Thoracic aorta (tissue), 2 donors: ENCODE measurements around the gene PIP5K1C. TPM values are rescaled to one million over a fixed set of nuclear protein-coding genes. Genes with fewer than 3 reads are reported as not detected.

Experiments
- ATAC-seq: fragments of 150-250 bp; one replicate; pipeline ENCODE4 v1.8.0; 2017; ENCODE audit warnings: low read depth; ENCODE audit not compliant: insufficient number of reproducible peaks, low FRiP score
- DNase-seq: peaks from one replicate; pipeline ENCODE4 v3.0.0-alpha.2; 2020; ENCODE audit warnings: low spot score
- H3K27ac ChIP-seq, 2 donors: fragments of 200-600 bp; sonication (generic); 1 replicate in 1 of 2; 2 replicates in 1 of 2; pipeline ENCODE4 v1.5.1; 2016; ENCODE audit warnings: mild to moderate bottlenecking in 2 of 2, moderate library complexity in 2 of 2
- H3K27me3 ChIP-seq: fragments of 200-600 bp; sonication (generic); replicated peaks from 2 replicates; pipeline ENCODE4 v1.6.0; 2016; ENCODE audit warnings: mild to moderate bottlenecking; ENCODE audit not compliant: insufficient read depth
- H3K36me3 ChIP-seq: fragments of 200-600 bp; sonication (generic); one replicate; pipeline ENCODE4 v1.5.1; 2016
- H3K4me1 ChIP-seq, 2 donors: fragments of 200-600 bp; sonication (generic); 1 replicate in 1 of 2; 2 replicates in 1 of 2; pipeline versions ENCODE4 v1.5.1 to v1.6.0; 2016; ENCODE audit warnings: low read depth in 2 of 2, mild to moderate bottlenecking in 1 of 2; ENCODE audit not compliant: control insufficient read depth in 1 of 2
- H3K4me3 ChIP-seq: fragments of 200-600 bp; sonication (generic); 2 replicates; pipeline ENCODE4 v1.5.1; 2016; ENCODE audit warnings: mild to moderate bottlenecking
- H3K9me3 ChIP-seq: fragments of 200-600 bp; sonication (generic); 2 replicates; pipeline ENCODE4 v1.5.1; 2016
- CTCF ChIP-seq: fragments of 200-600 bp; sonication (generic); IDR thresholded peaks from one replicate; pipeline ENCODE4 v1.5.1; 2019; ENCODE audit warnings: antibody characterized with exemption
- total RNA-seq, 2 donors: library from RNA; depleted of rRNA; stranded (reverse); fragments of >200 nt; gene quantifications; one replicate each; pipeline versions ENCODE4 v1.1.0 to v1.2.3, GENCODE V29; 2016

The PIP5K1C gene
- total RNA-seq, 2 donors from 2014 or later, result 82.6 to 84.5 TPM

GRCh38 chr19:3695986-3696659, 4.1 kb downstream of the PIP5K1C start:
- Histone ChIP-seq H3K4me1 (peaks cover 22 to 51% of the 10 kb centered on the region in 2 donors), H3K36me3 (no peaks in the 10 kb centered on the region), H3K4me3 (no peak overlapping the region), H3K27ac (peak overlapping the region; percentile 5 to 17), H3K9me3 (no peaks in the 10 kb centered on the region), H3K27me3 (no peaks in the 10 kb centered on the region)
- no peak for ATAC-seq
- TF ChIP-seq CTCF, result no peak
- no peak for DNase-seq

GRCh38 chr19:3695124-3695733, 5.0 kb downstream of the PIP5K1C start:
- no peaks in the 10 kb centered on the region for H3K27me3 ChIP-seq
- no peak for DNase-seq
- TF ChIP-seq CTCF, result no peak
- H3K4me1 ChIP-seq, result peaks cover 22 to 51% of the 10 kb centered on the region in 2 donors
- no peak for ATAC-seq
- no peak overlapping the region for H3K4me3 ChIP-seq
- no peaks in the 10 kb centered on the region for H3K36me3 ChIP-seq
- no peaks in the 10 kb centered on the region for H3K9me3 ChIP-seq
- H3K27ac ChIP-seq, result peak overlapping the region in 1 of 2 donors; percentile 82

- no peak for DNase-seq
- Histone ChIP-seq H3K4me1 (peaks cover 22 to 51% of the 10 kb centered on the region in 2 donors), H3K4me3 (no peak overlapping the region), H3K27me3 (no peaks in the 10 kb centered on the region), H3K36me3 (no peaks in the 10 kb centered on the region), H3K27ac (peak overlapping the region; percentile 30 to 82), H3K9me3 (no peaks in the 10 kb centered on the region)
- TF ChIP-seq CTCF, result no peak
- ATAC-seq, result no peak
Observed at GRCh38 chr19:3694361-3695123, 5.7 kb downstream of the PIP5K1C start.

GRCh38 chr19:3693025-3693925, 7.0 kb downstream of the PIP5K1C start:
- no peaks in the 10 kb centered on the region for H3K36me3 ChIP-seq
- no peak for TF ChIP-seq CTCF
- no peaks in the 10 kb centered on the region for H3K27me3 ChIP-seq
- ATAC-seq, result no peak
- H3K9me3 ChIP-seq, result no peaks in the 10 kb centered on the region
- H3K4me1 ChIP-seq, result peaks cover 18 to 49% of the 10 kb centered on the region in 2 donors
- peak overlapping the region; percentile 82 to 84 for H3K27ac ChIP-seq
- no peak for DNase-seq
- H3K4me3 ChIP-seq, result peak overlapping the region; percentile 54
